HG03039 (cell line): ENCODE measurements around the gene NOX5.

Experiments
- ATAC-seq: cut with Tn5 transposase; IDR thresholded peaks from one replicate; pipeline ENCODE4 v1.9.1; 2021; ENCODE audit warnings: mild to moderate bottlenecking, moderate library complexity; ENCODE audit not compliant: unreplicated experiment

NOX5 gene

DNA sequence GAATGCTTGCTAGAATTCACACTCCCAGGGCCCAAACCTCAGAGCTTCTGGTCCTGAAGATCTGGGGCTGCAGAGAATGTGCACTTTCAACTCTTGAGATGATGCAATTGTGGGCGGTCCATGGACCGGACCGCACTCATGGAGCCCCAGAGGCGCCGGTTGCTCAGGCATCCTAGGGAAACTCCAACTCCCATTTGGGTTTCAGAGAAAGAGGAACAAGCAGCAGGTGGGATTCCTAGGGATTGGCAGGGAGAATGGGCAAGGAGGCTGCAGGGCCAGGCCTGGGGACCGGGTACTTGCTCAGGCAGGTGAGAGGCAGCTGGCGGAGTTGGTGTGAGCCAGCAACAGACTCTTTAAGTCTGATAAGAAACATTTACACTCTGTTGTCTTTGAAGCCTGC is 3.5 kb downstream of the NOX5 start:
- no peak for ATAC-seq

DNA sequence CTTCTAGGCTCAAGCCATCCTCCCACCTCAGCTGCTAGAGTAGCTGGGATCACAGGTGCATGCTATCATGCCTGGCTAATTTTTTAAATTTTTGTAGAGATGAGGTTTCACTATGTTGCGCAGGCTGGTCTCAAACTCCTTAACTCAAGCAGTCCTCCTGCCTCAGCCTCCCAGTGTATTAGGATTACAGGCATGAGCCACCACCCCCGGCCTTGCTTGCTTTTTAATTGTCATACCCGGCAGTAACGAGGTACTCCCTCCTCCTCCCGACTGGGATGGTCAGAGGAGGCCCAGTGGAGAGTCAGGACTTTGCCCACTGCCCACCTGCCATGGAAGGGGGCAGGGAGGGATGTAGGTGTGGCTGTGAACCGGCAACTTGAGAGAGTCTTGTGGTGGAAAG is 4.5 kb downstream of the NOX5 start:
- no peak for ATAC-seq

DNA sequence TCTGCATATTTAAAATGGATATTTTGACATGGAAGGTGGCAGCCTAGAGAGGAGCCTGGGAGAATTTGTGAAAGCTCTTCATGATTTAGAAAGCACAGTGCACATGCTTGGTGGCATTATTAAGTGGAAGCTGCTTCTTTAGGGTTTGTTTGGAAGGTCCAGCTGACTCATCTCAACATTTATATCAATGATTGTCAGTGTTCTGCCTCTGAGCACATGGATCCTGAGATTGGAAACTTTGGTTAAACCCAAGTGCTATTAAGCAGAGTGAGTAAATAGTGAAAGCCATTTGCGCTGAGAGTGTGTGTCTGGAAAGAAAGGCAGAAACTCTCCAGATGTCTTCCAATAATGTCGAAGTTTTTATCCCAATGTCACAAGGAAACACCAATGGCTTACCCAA is 7.4 kb downstream of the NOX5 start:
- ATAC-seq: no peak

DNA sequence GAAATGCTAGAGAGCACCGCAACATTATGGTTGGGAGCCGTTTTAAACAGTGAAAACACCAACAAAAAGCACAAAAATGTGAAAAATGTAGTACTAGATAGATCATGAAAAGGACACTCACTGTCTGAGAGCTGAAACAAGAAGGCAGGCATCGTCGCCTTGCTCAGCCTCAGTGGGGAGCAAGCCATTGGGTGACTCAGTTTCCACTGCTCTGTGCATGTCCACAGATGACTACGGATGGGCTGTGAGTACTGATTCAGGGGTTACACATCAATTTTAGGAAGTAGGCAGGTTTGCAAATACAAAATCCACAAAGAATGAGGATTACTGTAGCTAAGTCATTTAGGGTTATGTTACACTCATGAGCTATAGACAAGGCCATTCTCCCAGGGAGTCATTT is 10.8 kb downstream of the NOX5 start:
- no peak for ATAC-seq

DNA sequence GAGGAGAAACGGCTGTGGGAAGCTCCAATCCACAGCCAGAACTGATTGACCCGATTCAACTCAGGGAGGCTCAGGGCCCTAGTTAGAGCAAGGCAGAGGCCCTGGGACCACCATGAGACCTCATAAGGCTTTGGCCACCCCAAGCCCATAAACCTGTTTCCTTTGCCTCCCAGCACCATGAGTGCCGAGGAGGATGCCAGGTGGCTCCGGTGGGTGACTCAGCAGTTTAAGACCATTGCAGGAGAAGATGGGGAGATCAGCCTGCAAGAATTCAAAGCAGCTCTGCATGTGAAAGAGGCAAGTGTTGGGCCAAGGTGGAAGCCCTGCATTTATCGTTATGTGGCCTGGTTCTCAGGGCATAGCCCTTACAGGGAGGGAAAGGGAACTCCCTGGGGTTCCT is 11.9 kb downstream of the NOX5 start:
- ATAC-seq: no peak

DNA sequence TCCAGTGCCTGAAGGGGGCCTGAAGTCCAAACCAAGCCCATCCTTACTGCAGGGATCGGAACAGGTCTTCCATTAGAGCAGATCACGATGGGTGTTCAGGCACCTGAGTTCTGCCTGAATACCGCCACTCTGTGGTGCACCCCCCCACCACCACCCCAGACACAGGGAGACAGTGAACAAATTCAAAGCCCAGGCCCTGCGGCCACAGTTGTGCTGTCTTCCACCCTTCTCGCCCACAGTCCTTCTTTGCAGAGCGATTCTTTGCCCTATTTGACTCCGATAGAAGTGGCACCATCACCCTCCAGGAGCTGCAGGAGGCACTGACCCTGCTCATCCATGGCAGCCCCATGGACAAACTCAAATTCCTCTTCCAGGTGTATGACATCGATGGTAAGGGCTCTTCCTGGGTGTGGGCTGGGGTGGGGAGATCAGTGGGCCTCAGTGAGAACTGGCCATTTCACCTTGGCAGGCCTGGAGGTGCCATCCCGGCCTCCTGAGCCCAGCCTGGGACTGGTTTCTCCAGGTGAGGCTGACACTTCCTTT is 13.6 kb downstream of the NOX5 start:
- no peak for ATAC-seq

DNA sequence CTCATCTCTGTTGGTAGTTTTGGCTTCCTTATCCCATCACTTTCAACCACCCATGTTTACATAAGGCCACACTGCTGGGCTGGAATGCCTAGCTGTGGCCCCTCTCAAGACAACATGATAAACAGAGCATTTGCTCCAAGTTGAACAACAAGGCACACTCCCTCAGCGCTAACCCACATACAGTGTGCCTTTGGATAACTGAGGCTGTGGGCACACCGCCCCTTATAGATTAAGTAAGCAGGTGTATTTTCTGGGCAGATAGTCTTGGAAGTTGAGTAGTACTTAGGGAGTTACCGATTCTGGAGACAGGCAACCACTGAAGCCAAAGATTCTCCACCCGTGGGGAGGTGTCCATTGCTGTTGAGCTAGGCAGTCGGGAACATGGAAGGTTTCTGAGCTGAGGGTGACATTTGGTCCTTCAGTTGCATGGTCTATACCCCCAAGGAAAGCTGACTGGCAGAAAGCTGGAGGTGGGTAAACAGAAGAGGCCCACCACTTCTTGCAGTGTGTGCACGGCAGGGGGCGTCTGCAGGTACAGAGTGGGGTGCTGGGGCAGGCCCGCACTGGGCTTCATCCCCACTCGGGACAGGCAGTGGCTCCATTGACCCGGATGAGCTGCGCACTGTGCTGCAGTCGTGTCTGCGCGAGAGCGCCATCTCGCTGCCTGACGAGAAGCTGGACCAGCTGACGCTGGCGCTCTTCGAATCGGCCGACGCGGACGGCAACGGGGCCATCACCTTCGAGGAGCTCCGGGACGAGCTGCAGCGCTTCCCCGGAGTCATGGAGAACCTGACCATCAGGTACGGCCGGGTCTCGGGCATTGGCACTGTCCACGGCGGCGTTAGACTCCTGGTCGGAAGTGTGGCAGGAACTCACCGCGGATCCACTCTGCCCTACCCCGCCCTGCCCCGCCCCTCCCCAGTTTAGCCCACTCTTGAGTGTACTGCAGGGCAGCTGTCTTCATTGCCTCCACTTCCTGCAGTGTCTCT is 16.8 kb downstream of the NOX5 start:
- ATAC-seq: no peak

DNA sequence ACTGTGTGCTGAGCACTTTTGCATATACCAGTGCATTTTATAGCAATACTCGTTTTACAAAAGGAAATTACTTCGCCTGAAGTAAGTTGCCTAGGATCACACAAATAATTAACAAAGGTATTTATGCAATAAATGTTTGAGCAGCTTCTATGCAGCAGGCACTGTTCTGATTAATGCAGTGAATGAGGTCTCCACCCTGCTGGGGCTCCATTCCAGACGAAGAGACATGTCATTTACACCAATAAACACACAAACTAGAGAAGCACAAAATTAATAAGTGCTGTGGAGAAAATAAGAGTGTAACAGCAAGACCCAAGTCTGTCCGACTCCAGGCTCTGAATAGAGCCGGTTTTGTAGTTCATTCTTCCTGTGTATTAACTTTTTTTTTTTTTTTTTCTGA is 17.5 kb downstream of the NOX5 start:
- no peak for ATAC-seq

DNA sequence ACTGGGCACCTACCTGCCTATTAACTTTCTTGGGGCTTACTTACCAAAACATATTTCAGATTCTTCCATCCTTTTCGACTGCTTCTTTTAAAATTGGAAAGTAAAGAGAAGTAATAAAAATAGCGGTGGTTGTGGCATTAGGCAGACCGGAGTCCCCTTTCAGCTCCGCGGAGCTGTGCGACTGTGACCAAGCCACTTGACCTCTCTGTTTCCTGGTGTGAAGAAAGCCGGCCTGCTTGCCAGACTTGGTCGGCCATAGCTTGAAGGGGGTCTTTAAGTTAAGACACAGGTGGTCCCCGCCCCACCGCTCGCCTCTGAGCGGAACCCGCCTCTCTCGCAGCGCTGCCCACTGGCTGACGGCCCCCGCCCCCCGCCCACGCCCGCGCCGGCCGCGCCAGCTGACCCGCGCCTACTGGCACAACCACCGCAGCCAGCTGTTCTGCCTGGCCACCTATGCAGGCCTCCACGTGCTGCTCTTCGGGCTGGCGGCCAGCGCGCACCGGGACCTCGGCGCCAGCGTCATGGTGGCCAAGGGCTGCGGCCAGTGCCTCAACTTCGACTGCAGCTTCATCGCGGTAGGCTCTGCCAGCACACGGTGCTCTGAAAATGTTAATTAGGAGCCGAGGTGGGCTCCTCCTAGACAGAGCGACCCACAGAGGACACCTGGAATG is 18.3 kb downstream of the NOX5 start:
- ATAC-seq: no peak

DNA sequence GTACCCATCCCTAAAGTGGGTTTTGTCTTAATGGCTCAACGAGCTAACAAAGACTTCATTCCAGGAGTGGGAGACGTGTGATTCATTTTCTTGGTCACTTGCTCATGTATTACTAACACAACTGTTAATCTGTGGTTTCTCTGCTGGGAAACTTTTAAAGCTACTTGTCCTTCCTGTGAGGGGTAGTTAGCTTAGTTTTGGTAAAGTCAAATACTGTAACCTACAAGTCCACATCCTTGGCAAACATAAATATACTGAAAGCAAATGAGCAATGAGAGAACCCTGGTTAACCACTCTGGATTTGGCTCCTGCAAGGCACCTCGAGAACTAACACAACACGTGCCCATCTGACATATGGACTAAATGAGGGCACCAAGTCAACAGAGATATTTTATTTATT is 19.9 kb downstream of the NOX5 start:
- no peak for ATAC-seq

DNA sequence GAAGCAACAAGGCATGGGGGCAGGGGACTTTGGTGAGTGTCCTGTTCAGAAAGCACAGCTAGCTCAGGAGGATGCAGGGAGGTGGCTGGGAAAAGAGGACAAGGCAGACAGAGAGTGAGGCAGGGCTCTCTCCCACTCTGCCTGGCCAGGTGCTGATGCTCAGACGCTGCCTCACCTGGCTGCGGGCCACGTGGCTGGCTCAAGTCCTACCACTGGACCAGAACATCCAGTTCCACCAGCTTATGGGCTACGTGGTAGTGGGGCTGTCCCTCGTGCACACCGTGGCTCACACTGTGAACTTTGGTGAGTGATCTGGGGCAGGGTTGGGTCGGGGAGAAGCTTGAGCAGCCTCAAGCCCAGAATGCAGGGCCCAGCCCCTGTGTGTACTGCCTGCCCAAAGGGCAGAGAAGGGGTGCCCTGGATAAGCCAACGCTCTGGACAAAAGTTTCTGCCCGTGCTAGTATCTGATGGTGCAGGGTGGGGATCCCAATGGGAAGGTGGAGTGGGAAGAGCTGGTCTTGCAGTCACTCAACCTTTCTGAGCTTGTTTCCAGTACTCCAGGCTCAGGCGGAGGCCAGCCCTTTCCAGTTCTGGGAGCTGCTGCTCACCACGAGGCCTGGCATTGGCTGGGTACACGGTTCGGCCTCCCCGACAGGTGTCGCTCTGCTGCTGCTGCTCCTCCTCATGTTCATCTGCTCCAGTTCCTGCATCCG is 20.9 kb downstream of the NOX5 start:
- no peak for ATAC-seq

DNA sequence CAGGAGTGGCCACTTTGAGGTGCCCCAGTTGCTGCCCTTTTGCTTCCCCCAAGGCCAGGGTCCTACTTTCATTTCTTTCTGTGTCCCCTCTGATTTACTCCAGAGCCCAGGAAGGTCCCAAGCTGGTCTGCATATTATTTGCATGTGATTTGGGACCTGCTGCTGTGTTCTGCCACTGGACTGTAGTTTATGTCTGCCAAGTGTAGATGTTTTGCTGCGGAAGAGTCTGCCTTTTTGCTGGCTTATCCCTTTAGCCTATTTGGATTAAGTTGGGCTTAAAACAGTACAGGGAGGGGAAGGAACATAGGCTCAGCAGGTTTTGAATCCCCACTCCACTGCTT is 21.4 kb downstream of the NOX5 start:
- no peak for ATAC-seq

DNA sequence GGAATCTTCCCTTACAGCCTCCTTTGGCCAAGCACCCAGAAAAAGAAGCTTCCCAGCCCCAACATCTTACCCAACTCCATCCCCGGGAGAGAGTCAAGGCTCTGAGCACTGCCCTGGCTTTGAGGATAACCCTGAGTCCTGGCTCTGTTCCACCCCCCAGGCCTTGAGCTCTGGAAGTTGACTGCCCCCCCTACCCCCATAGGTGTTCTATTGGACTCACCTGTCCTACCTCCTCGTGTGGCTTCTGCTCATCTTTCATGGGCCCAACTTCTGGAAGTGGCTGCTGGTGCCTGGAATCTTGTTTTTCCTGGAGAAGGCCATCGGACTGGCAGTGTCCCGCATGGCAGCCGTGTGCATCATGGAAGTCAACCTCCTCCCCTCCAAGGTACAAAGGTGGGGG is 22.3 kb downstream of the NOX5 start:
- no peak for ATAC-seq

DNA sequence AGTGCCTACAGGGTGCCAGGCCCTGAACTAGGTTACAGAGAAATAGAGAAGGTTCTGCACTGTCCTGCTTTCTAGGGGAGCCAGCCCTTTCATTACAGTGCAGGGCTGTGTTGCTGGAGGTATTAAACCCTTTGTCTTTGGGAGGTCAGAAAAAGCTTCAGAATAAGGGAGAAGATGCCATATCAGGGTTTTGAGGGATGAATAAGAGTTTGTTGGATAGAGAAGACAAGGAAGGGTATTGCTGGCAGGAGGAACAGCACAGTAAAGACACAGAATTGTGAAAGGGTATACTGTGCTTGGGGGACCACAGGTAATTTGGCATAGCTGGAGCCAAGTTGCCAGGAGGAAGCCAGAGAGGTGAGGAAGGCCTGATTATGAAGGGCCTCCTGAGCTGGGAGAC is 23.0 kb downstream of the NOX5 start:
- no peak for ATAC-seq

DNA sequence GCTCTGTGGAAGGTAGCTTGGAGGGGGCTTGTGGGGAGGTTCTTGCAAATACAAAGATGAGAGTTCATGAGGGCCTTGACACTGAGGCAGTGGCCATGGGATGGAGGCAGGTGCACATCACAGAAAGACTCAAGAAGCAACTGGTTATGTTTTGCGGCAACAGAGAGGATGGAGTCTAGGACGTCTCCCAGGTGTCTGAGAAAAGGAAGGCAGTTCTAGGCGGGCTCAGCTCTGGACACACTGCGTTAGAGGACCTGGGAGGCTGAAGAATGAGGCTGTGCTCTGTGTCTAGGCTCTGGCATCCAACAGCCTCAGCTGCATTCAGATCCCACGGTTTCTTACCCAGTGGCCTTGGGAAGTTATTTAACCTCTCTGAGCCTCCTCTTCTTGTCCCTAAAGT is 23.5 kb downstream of the NOX5 start:
- no peak for ATAC-seq

DNA sequence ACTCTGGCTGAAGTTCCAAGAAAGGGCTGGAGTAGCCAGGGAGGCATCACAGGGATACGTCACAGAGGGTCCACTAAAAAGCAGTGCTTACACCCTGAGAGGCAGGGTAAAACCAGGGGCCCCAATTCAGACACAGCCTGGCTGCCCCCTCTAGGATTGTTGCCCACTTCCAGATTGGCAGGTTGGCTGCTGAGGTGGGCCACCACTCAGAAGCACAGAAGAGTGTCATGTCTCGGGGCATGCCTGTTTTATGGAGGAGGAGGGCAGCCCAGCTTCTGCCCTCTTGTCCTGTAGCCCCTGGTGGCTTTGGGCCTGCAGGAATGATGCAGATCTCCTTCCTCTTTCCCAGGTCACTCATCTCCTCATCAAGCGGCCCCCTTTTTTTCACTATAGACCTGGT is 24.0 kb downstream of the NOX5 start:
- no peak for ATAC-seq

DNA sequence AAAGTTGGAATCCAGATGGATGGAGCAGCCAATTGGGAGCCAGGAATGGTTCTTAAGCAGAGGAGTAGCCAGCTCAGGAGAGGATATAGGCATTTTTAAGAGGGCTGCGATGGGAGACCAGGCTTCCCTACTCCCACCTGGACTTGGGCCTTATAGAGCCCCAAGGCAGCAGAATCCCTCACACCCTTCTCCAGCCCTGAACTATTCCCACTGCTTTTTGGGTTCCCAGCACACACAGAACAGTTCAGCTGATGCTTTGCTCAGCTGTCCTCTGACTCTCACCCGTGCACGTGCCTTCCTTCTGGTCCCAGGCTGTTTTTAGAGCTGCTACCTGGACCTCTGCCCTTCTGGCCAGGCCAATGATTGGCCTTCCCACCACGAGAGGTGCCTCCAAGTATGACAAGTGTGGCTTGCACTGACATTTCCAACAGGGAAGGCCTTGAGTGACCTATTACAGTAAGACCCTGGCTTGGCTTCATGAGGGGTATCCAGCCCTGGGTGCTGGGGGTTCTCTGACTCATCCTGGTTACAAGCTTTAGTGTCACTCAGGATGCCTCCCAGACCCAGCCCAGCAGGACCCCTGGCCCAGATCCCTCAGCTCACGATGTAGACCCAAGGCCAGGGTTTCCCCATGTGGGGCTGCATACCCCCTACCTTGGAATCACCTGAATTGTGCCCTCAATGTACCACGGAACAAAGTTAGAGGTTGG is 25.2 kb downstream of the NOX5 start:
- ATAC-seq: no peak

DNA sequence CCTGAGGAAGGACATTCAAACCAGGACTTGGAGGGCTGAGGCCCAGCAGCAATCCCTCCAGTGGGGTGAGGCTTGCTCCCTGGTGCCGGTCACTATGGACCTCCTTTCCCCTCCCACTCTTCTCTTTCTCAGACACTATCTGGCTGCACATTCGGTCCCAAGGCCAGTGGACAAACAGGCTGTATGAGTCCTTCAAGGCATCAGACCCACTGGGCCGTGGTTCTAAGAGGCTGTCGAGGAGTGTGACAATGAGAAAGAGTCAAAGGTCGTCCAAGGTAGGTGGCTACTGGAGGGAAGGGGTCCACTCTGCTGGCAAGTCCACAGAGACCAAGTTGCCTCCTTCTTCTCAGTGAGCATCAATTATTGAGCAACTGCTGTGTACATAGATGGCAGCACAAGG is 28.0 kb downstream of the NOX5 start:
- ATAC-seq: no peak

DNA sequence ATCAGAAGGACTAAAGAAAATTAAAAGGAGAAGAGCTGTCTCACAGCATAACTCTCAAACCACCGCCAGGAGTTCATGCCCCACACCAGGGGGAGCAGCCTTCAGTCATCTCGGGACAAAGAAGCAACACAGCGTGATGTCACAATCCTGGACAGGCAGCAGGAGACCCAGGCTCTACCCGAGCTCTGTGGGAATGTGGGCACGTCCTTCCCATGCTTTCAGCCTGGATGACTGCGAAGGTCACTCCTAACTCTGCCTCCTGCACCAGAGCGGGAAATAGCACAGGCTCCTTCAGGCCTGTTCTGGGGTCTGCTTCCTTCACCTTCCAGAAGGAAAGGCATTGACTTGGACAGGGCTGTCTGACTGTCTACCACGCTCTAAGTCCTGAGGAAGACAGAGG is 31.3 kb downstream of the NOX5 start:
- ATAC-seq: no peak

DNA sequence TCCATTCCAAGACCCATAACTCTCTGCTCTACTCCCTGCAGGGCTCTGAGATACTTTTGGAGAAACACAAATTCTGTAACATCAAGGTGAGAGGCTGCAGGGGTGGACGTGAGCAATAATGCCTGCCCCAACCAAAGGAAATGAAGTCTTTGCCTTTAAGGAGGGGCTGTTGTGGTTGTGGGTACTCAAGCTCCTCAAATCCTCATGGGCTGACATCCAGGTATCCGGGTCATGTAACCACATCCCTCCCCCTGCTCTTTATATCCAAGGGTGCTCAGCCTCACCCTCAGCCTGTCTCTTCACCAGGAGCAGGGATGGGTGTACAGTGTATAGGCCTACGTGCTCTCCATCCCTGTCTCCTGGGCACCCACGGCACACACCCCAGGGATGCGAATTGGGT is 32.3 kb downstream of the NOX5 start:
- ATAC-seq: no peak

DNA sequence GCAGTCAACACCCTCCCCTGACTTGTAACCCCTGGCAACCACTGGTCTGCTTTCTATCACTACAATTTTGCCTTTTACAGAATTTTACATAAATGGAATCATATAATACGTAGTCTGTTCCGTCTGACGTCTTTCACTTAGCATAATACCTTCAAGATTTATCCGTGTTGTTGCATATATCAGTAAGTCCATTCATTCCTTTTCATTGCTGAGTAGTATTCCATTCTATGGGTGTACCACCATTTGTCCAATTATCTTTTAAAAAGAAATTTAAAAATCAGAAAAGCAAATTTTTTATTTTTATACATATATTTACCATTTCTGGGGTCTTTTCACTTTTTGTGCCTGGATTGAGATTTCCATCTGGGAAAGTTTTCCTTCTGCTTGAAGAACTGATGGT is 35.5 kb downstream of the NOX5 start:
- no peak for ATAC-seq
